ENCODE results near the gene MACROH2A2. TPM values are rescaled to one million over a fixed set of nuclear protein-coding genes. Genes with fewer than 3 reads are reported as not detected.

The MACROH2A2 gene
- total and polyA plus RNA-seq, 10 of the 15 experiments (the other 5 are each of a cell fraction or from before 2014, with no cell fraction given) = 0.14 to 0.24 TPM; not detected in 8

GRCh38 chr10:70124415-70124814, 71.8 kb downstream of the MACROH2A2 start:
- DNase-seq (ENCODE audit: low read depth, low spot score) (no peak), FAIRE-seq (no peak), ATAC-seq (no peak)
- Histone ChIP-seq H4K20me1 (ENCODE audit: control insufficient read depth, insufficient read depth) (no peaks in the 10 kb centered on the region), H2AFZ (ENCODE audit: control insufficient read depth, low read depth, low read length) (no peak overlapping the region), H3K79me2 (ENCODE audit: control insufficient read depth, insufficient read depth, low read length) (peaks cover 2% of the 10 kb centered on the region; the same call in 1 of the 2 replicates), H3K4me1 (ENCODE audit: control insufficient read depth, insufficient read depth, low read length) (peaks cover 9% of the 10 kb centered on the region), H3K4me2 (ENCODE audit: control insufficient read depth, insufficient read depth) (no peak overlapping the region), H3K4me3 (no peak overlapping the region), H3K27ac (ENCODE audit: control insufficient read depth, insufficient read depth) (no peak overlapping the region), H3K27me3 (replicated peaks in 1 of 2; ENCODE audit: control insufficient read depth in 2 of 2, insufficient read depth in 2 of 2, low read length in 1 of 2) (no peaks in the 10 kb centered on the region), H3K9ac (ENCODE audit: control insufficient read depth, insufficient read depth, low read length) (no peak overlapping the region), H3K36me3 (ENCODE audit: control insufficient read depth in 2 of 2, insufficient read depth in 2 of 2, low read length in 1 of 2) (peaks cover 6 to 7% of the 10 kb centered on the region in 2 experiments; a peak in 3 of 4 replicates), H3K9me3 (replicated peaks; ENCODE audit: control insufficient read depth, insufficient read depth, low read length) (no peaks in the 10 kb centered on the region)
- intact Hi-C loops (cut with micrococcal nuclease; ENCODE audit: unreplicated experiment) = no loop called here
- in situ Hi-C loops (cut with MboI) = no loop called here
- WGBS (ENCODE audit: insufficient coverage, insufficient replicate concordance, low lambda C conversion rate, missing lambda C conversion rate) = 100% methylated on average over 1 of the region's 1 CpG
- POLR2A ChIA-PET = no interaction called here
- SMC1A ChIA-PET (ENCODE audit: uncharacterized antibody, unreplicated experiment) = interaction anchor here (1.6 kb wide), 1 partner anchor 22 kb away, joined by 4 read pairs; the partner anchor contains the start of gene TYSND1
- TF ChIP-seq, protein P1, sequence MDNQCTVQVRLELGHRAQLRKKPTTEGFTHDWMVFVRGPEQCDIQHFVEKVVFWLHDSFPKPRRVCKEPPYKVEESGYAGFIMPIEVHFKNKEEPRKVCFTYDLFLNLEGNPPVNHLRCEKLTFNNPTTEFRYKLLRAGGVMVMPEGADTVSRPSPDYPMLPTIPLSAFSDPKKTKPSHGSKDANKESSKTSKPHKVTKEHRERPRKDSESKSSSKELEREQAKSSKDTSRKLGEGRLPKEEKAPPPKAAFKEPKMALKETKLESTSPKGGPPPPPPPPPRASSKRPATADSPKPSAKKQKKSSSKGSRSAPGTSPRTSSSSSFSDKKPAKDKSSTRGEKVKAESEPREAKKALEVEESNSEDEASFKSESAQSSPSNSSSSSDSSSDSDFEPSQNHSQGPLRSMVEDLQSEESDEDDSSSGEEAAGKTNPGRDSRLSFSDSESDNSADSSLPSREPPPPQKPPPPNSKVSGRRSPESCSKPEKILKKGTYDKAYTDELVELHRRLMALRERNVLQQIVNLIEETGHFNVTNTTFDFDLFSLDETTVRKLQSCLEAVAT (IDR thresholded peaks at IDR 0.05) = no peak
- TF ChIP-seq NRF1 (conservative IDR thresholded peaks at IDR 0.05; ENCODE audit: low read depth, low read length) (no peak), SRF (IDR thresholded peaks at IDR 0.05; ENCODE audit: low read depth in 2 of 2, low read length in 2 of 2) (peak; percentile 46 to 72; a peak in 2 of 4 replicates), STAT3 (IDR thresholded peaks at IDR 0.05; ENCODE audit: low read depth, low read length) (no peak), WRNIP1 (IDR thresholded peaks at IDR 0.05; ENCODE audit: borderline replicate concordance, low read depth, low read length) (no peak)
- RAD21 ChIA-PET (ENCODE audit: unreplicated experiment) = interaction anchor here (2.0 kb wide), 1 partner anchor 22 kb away, joined by 4 read pairs; the partner anchor contains the start of gene TYSND1
- CTCF ChIA-PET = interaction anchor here (0.6 to 2.9 kb wide), 2 partner anchors 8 to 32 kb away, joined by 3 to 23 read pairs; no protein-coding TSS in a partner anchor
- BruUV-seq (replicated peaks) = no TSS peak

Data from GM12878 (cell line).